Measurements from ENCODE around the gene THUMPD2. TPM values are rescaled to one million over a fixed set of nuclear protein-coding genes. Genes with fewer than 3 reads are reported as not detected.
A peak's percentile ranks its signal among the peaks of the same experiment; 100 is the strongest.
"Not testable (repeated sequence)": the region's sequence is repeated elsewhere in the genome, so short reads cannot be mapped to it uniquely, and the experiment has no call there.

Gene THUMPD2
- total RNA-seq, 3 donors from 2014 or later = 8.3 to 38.2 (median 22.0) TPM

DNA sequence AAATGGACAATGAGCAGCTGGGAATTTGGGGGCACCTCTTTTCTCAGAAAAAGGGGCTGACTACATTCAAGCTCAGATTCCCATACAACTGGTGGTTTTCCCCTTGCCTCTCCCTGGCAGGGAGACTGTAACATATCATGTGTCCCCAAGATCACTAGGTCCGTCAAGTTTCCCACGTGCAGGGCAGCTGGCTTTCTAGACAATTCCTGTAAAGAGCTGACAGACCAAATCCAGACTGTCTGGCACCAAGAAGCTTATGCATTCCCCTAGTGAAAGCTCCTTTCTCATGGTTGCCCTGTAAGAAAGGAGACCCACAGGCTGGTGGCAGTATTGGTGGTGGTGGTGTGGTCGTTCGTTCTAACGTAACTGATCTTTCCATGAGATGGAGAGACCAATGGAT is 48.8 kb downstream of the THUMPD2 start:
- Histone ChIP-seq H3K9me3 (no peaks in the 10 kb centered on the region), H3K27me3 (no peaks in the 10 kb centered on the region), H3K36me3 (no peaks in the 10 kb centered on the region), H3K27ac (no peak overlapping the region), H3K4me1 (peaks cover 0 to 2% of the 10 kb centered on the region in 2 donors), H3K4me3 (no peak overlapping the region)
- TF ChIP-seq, protein P1, sequence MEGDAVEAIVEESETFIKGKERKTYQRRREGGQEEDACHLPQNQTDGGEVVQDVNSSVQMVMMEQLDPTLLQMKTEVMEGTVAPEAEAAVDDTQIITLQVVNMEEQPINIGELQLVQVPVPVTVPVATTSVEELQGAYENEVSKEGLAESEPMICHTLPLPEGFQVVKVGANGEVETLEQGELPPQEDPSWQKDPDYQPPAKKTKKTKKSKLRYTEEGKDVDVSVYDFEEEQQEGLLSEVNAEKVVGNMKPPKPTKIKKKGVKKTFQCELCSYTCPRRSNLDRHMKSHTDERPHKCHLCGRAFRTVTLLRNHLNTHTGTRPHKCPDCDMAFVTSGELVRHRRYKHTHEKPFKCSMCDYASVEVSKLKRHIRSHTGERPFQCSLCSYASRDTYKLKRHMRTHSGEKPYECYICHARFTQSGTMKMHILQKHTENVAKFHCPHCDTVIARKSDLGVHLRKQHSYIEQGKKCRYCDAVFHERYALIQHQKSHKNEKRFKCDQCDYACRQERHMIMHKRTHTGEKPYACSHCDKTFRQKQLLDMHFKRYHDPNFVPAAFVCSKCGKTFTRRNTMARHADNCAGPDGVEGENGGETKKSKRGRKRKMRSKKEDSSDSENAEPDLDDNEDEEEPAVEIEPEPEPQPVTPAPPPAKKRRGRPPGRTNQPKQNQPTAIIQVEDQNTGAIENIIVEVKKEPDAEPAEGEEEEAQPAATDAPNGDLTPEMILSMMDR (IDR thresholded peaks at IDR 0.05) = no peak
- TF ChIP-seq POLR2A (IDR thresholded peaks at IDR 0.05) = no peak
- TF ChIP-seq POLR2AphosphoS5 (IDR thresholded peaks at IDR 0.05) = no peak
- intact Hi-C loops (cut with DNase I; ENCODE audit: low total_unique reads) = loop anchor here (10.0 kb wide), 1 partner anchor 205 kb away; no protein-coding TSS in a partner anchor
- no peak for DNase-seq (ENCODE audit: low spot score in 2 of 2)

DNA sequence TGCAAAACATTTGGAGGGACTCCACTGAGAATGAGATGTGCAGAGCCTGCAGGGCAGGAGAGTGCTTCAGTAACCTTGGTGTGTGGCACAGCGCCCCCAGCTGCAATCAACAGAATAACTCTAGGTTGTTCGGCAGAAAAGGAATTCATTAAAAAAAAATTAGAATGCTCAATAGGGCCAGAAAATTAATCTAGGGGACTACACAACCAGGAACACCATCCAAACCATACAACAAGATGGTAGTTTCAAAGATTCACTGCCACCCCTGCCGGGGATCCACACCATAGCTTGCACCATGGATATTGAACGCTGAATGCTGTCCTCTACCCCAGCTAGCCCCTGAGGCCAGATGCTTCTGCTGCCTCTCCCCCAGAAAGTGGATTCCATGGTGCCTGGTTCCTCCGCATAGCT is 50.1 kb downstream of the THUMPD2 start:
- no peaks in the 10 kb centered on the region for H3K36me3 ChIP-seq
- no peaks in the 10 kb centered on the region for H3K9me3 ChIP-seq
- H3K27me3 ChIP-seq = no peaks in the 10 kb centered on the region
- peak overlapping the region; percentile 11 to 37 for H3K27ac ChIP-seq
- H3K4me3 ChIP-seq = no peak overlapping the region
- DNase-seq (ENCODE audit: low spot score in 2 of 2) = peak in 1 of 2 donors; percentile 56
- no peak for TF ChIP-seq POLR2A (IDR thresholded peaks at IDR 0.05)
- TF ChIP-seq, protein P1 (IDR thresholded peaks at IDR 0.05) = peak in 2 of 3 donors; percentile 46 to 51
- intact Hi-C loops (cut with DNase I; ENCODE audit: low total_unique reads) = no loop called here
- H3K4me1 ChIP-seq = peaks cover 0 to 7% of the 10 kb centered on the region in 2 donors

DNA sequence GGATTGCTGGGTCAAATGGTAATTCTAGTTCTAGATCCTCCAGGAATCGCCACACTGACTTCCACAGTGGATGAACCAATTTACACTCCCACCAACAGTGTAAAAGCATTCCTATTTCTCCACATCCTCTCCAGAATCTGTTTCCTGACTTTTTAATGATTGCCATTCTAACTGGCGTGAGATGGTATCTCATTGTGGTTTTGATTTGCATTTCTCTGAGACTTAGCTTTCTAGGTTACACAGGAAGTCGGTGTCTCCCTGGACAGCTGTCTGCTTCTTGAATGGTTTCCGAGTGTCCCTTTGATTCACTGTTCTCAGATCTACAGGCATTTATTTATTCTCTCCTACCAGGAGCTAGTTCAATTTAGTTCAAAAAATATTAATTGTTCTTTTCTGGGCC is 51.0 kb downstream of the THUMPD2 start:
- H3K4me3 ChIP-seq; H3K9me3 ChIP-seq; H3K27me3 ChIP-seq; intact Hi-C loops (cut with DNase I; ENCODE audit: low total_unique reads); DNase-seq (ENCODE audit: low spot score in 2 of 2); H3K36me3 ChIP-seq; H3K27ac ChIP-seq: not testable (repeated sequence)
- peaks cover 0 to 14% of the 10 kb centered on the region in 2 donors for H3K4me1 ChIP-seq

DNA sequence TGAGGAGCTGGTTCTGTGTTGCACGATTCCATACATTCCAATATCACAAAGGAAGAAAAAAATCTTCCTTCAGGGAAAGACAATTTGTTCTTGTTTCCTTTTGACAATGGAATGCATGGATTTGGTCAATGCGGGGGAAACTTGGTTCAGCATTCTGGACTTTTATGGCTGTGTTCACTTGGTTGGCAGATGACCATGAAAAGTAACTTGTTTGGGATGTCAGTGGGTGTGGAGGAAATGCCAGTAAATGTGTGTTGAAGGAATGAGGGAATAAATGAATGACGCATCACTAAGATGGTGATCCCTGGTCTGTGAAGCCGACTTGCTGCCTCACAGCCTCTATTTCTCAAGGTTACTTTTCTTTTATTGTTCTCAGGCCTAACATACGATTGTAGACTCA is 53.7 kb downstream of the THUMPD2 start:
- intact Hi-C loops (cut with DNase I; ENCODE audit: low total_unique reads) = no loop called here
- DNase-seq (ENCODE audit: low spot score in 2 of 2) = peak in 1 of 2 donors; percentile 65
- TF ChIP-seq POLR2A (IDR thresholded peaks at IDR 0.05) (no peak), POLR2AphosphoS5 (IDR thresholded peaks at IDR 0.05) (peak in 1 of 3 donors; percentile 45)
- TF ChIP-seq, protein P1 (IDR thresholded peaks at IDR 0.05) = no peak
- no peaks in the 10 kb centered on the region for H3K9me3 ChIP-seq
- no peaks in the 10 kb centered on the region for H3K27me3 ChIP-seq
- H3K4me1 ChIP-seq = peaks cover 0 to 14% of the 10 kb centered on the region in 2 donors
- H3K4me3 ChIP-seq = no peak overlapping the region
- H3K27ac ChIP-seq = peak overlapping the region; percentile 87 to 88
- no peaks in the 10 kb centered on the region for H3K36me3 ChIP-seq

DNA sequence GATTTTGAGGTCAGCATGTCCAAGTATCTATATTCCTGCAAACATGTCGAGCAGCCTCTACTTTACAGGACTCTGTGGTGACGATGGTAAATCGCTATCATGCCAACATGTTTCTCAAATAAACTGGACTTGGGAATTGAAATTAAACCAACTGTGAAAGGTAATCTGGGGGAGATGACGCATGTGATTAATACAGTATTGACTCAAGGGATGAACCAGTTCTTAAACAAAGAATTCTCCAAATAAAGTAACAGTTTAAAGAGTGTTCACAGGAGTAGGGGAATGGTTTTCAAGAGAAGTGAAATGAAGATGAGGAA is 54.3 kb downstream of the THUMPD2 start:
- no peaks in the 10 kb centered on the region for H3K27me3 ChIP-seq
- H3K9me3 ChIP-seq = no peaks in the 10 kb centered on the region
- H3K27ac ChIP-seq = peak overlapping the region; percentile 87 to 88
- no peaks in the 10 kb centered on the region for H3K36me3 ChIP-seq
- TF ChIP-seq POLR2A (IDR thresholded peaks at IDR 0.05) (no peak), POLR2AphosphoS5 (IDR thresholded peaks at IDR 0.05) (no peak)
- TF ChIP-seq, protein P1 (IDR thresholded peaks at IDR 0.05) = no peak
- intact Hi-C loops (cut with DNase I; ENCODE audit: low total_unique reads) = no loop called here
- H3K4me1 ChIP-seq = peaks cover 0 to 14% of the 10 kb centered on the region in 2 donors
- H3K4me3 ChIP-seq = no peak overlapping the region
- no peak for DNase-seq (ENCODE audit: low spot score in 2 of 2)

Measured in breast epithelium (tissue), 4 donors.